Measurements from ENCODE around the gene GPR18.

DNA sequence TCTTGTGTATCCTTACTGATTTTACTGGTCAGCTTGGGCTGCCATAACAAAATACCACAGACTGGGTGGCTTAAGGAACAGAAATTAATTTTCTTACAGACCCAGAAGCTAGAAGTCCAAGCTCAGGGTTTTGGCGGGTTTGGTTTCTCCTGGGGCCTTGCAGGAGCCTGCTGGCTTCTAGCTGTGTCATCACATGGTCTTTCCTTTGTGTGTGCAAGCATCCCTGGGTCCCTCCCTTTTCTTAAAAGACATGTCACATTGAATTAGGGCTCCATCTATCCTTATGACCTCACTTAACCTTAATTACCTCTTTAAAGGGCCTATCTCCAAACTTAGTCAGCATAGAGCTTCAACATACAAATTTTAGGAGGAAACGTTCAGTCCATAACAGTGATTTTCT lies 34.2 kb downstream of the GPR18 start:
- TF ChIP-seq, protein P1, sequence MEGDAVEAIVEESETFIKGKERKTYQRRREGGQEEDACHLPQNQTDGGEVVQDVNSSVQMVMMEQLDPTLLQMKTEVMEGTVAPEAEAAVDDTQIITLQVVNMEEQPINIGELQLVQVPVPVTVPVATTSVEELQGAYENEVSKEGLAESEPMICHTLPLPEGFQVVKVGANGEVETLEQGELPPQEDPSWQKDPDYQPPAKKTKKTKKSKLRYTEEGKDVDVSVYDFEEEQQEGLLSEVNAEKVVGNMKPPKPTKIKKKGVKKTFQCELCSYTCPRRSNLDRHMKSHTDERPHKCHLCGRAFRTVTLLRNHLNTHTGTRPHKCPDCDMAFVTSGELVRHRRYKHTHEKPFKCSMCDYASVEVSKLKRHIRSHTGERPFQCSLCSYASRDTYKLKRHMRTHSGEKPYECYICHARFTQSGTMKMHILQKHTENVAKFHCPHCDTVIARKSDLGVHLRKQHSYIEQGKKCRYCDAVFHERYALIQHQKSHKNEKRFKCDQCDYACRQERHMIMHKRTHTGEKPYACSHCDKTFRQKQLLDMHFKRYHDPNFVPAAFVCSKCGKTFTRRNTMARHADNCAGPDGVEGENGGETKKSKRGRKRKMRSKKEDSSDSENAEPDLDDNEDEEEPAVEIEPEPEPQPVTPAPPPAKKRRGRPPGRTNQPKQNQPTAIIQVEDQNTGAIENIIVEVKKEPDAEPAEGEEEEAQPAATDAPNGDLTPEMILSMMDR (CRISPR knock-in tag; IDR thresholded peaks at IDR 0.05) = no peak
- TF ChIP-seq POLR2AphosphoS2 (IDR thresholded peaks at IDR 0.05; ENCODE audit: low read depth, low read length) (no peak), EZH2 (conservative IDR thresholded peaks at IDR 0.05; ENCODE audit: low read depth, low read length) (no peak), KDM4B (CRISPR knock-in tag; IDR thresholded peaks at IDR 0.05) (no peak), ZNF224 (CRISPR knock-in tag; IDR thresholded peaks at IDR 0.05) (no peak), ZNF782 (CRISPR knock-in tag; IDR thresholded peaks at IDR 0.05; ENCODE audit: borderline replicate concordance) (no peak), NR3C1 (CRISPR knock-in tag; IDR thresholded peaks at IDR 0.05) (no peak), ZNF510 (CRISPR knock-in tag; IDR thresholded peaks at IDR 0.05; ENCODE audit: low read depth) (no peak), SIN3B (IDR thresholded peaks at IDR 0.05; ENCODE audit: low read length) (no peak), IRF2 (CRISPR knock-in tag; IDR thresholded peaks at IDR 0.05) (no peak), TARDBP (CRISPR knock-in tag; IDR thresholded peaks at IDR 0.05) (no peak)
- TF ChIP-seq, protein P2, sequence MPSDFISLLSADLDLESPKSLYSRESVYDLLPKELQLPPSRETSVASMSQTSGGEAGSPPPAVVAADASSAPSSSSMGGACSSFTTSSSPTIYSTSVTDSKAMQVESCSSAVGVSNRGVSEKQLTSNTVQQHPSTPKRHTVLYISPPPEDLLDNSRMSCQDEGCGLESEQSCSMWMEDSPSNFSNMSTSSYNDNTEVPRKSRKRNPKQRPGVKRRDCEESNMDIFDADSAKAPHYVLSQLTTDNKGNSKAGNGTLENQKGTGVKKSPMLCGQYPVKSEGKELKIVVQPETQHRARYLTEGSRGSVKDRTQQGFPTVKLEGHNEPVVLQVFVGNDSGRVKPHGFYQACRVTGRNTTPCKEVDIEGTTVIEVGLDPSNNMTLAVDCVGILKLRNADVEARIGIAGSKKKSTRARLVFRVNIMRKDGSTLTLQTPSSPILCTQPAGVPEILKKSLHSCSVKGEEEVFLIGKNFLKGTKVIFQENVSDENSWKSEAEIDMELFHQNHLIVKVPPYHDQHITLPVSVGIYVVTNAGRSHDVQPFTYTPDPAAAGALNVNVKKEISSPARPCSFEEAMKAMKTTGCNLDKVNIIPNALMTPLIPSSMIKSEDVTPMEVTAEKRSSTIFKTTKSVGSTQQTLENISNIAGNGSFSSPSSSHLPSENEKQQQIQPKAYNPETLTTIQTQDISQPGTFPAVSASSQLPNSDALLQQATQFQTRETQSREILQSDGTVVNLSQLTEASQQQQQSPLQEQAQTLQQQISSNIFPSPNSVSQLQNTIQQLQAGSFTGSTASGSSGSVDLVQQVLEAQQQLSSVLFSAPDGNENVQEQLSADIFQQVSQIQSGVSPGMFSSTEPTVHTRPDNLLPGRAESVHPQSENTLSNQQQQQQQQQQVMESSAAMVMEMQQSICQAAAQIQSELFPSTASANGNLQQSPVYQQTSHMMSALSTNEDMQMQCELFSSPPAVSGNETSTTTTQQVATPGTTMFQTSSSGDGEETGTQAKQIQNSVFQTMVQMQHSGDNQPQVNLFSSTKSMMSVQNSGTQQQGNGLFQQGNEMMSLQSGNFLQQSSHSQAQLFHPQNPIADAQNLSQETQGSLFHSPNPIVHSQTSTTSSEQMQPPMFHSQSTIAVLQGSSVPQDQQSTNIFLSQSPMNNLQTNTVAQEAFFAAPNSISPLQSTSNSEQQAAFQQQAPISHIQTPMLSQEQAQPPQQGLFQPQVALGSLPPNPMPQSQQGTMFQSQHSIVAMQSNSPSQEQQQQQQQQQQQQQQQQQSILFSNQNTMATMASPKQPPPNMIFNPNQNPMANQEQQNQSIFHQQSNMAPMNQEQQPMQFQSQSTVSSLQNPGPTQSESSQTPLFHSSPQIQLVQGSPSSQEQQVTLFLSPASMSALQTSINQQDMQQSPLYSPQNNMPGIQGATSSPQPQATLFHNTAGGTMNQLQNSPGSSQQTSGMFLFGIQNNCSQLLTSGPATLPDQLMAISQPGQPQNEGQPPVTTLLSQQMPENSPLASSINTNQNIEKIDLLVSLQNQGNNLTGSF (CRISPR knock-in tag; IDR thresholded peaks at IDR 0.05) = no peak
- TF ChIP-seq, protein P3, sequence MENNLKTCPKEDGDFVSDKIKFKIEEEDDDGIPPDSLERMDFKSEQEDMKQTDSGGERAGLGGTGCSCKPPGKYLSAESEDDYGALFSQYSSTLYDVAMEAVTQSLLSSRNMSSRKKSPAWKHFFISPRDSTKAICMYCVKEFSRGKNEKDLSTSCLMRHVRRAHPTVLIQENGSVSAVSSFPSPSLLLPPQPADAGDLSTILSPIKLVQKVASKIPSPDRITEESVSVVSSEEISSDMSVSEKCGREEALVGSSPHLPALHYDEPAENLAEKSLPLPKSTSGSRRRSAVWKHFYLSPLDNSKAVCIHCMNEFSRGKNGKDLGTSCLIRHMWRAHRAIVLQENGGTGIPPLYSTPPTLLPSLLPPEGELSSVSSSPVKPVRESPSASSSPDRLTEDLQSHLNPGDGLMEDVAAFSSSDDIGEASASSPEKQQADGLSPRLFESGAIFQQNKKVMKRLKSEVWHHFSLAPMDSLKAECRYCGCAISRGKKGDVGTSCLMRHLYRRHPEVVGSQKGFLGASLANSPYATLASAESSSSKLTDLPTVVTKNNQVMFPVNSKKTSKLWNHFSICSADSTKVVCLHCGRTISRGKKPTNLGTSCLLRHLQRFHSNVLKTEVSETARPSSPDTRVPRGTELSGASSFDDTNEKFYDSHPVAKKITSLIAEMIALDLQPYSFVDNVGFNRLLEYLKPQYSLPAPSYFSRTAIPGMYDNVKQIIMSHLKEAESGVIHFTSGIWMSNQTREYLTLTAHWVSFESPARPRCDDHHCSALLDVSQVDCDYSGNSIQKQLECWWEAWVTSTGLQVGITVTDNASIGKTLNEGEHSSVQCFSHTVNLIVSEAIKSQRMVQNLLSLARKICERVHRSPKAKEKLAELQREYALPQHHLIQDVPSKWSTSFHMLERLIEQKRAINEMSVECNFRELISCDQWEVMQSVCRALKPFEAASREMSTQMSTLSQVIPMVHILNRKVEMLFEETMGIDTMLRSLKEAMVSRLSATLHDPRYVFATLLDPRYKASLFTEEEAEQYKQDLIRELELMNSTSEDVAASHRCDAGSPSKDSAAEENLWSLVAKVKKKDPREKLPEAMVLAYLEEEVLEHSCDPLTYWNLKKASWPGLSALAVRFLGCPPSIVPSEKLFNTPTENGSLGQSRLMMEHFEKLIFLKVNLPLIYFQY (CRISPR knock-in tag; IDR thresholded peaks at IDR 0.05; ENCODE audit: borderline replicate concordance) = no peak
